Astrocyte of the spinal cord (primary cell): ENCODE data around the gene ICOS.
"Not testable (repeated sequence)": the region's sequence is repeated elsewhere in the genome, so short reads cannot be mapped to it uniquely, and the experiment has no call there.

Source experiments
- DNase-seq: peaks from one replicate; pipeline ENCODE4 v3.0.0; 2011; ENCODE audit warnings: low read depth, low spot score
- H3K4me3 ChIP-seq: 2 replicates; pipeline ENCODE4 v1.5.1; 2011; ENCODE audit warnings: low read depth, mild to moderate bottlenecking, low read length, moderate library complexity
- in situ Hi-C: cut with HindIII; loops from 2 replicates; pipeline ENCODE4 v1.10.0; 2017; ENCODE audit warnings: low sequenced_read_pairs
- TF ChIP-seq, protein P1 (sequence below): IDR thresholded peaks from 2 replicates; pipeline ENCODE4 v1.5.1; 2012; ENCODE audit warnings: low read depth, mild to moderate bottlenecking, low read length, inconsistent platforms

Gene ICOS

DNA sequence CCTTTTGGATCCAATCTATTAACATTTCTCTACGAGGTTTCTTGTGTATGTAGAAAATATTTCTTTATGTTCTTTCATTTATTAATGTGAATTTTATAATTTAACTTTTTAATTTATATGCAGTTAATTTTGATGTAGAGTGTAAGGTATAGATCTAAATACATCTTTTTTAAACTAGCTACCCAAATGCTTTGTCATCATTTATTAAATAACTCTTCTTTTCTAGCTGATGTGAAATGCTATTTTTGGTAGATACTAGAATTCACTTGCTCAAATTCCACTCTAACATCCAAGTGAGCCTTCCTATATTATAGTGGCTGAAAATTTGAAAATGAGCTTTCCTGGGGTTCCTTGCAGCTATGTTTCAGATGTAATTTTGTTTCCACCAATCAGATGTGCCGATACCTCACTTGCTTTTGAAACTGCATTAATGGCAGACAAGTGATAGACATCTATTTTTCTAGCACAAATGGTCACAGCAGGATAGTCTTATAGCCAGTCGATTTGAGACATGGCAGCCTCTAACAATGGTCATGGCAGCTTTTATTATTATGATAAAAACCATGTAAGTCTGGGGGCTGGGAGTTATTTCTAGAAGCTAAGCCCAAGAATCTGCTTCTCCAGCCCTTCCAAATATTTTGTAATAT, 10.9 kb upstream of the ICOS start:
- in situ Hi-C loops: no loop called here
- TF ChIP-seq, protein P1, sequence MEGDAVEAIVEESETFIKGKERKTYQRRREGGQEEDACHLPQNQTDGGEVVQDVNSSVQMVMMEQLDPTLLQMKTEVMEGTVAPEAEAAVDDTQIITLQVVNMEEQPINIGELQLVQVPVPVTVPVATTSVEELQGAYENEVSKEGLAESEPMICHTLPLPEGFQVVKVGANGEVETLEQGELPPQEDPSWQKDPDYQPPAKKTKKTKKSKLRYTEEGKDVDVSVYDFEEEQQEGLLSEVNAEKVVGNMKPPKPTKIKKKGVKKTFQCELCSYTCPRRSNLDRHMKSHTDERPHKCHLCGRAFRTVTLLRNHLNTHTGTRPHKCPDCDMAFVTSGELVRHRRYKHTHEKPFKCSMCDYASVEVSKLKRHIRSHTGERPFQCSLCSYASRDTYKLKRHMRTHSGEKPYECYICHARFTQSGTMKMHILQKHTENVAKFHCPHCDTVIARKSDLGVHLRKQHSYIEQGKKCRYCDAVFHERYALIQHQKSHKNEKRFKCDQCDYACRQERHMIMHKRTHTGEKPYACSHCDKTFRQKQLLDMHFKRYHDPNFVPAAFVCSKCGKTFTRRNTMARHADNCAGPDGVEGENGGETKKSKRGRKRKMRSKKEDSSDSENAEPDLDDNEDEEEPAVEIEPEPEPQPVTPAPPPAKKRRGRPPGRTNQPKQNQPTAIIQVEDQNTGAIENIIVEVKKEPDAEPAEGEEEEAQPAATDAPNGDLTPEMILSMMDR: no peak
- no peak for DNase-seq

DNA sequence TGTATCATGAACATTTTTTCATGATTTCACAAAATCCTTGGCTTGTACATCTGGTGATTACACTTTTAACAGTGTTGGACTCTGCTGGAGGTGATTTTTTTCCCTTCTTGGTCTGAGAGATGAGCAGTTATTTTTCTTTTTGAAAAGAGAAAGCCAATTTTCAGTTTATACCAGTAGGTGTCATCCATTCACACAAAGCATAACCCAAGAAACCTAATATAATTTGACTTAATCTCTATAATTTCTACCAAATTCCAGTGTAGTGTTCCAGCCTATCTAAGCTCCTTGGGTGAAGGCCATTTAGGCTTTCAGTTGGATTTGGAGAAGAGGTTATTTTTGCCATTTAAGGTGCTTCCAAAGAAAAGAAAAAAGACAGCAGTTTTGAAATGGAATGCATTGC, 7.7 kb upstream of the ICOS start:
- TF ChIP-seq, protein P1: peak; percentile 42
- no peak overlapping the region for H3K4me3 ChIP-seq
- in situ Hi-C loops: no loop called here
- DNase-seq: peak; percentile 31

More for the DNA sequence above, 10.9 kb upstream of the ICOS start:
- H3K4me3 ChIP-seq: no peak overlapping the region

DNA sequence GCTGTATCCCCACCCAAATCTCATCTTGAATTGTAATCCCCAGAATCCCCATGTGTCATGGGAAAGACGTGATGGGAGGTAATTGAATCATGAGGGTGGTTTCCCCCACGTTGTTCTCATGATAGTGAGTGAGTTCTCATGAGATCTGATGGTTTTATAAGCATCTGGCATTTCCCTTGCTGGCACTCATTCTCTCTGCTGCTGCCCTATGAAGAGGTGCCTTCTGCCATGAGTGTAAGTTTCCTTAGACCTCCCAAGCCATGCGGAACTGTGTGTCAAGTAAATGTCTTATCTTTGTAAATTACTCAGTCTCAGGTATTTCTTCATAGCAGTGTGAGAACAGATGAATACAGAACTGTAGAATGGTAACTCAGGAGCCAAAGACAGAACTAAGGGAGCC, 5.3 kb upstream of the ICOS start:
- H3K4me3 ChIP-seq, DNase-seq, in situ Hi-C loops: not testable (repeated sequence)

DNA sequence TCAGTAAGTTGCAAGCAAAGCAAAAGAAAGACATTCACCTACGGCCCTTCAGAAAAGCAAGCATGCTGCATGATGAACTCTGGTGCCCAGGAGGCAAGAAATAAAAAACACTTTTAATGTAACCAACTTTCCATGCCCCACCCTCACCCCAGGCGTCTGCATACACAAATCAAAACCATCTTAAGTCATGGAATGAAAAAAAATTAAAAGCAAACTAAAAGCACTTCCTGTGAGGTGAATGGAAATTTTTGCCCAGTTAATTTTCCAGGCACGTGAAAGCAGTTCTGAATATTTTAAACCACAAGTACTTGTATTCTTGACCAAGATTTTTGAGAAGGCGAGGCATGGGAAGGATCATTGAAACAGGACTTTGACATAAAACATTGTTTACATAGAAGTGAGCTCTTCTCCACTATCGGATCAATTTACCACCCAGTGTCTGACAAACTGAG, 2.5 kb upstream of the ICOS start:
- in situ Hi-C loops: no loop called here
- TF ChIP-seq, protein P1: no peak
- DNase-seq: no peak
- H3K4me3 ChIP-seq: no peak overlapping the region

DNA sequence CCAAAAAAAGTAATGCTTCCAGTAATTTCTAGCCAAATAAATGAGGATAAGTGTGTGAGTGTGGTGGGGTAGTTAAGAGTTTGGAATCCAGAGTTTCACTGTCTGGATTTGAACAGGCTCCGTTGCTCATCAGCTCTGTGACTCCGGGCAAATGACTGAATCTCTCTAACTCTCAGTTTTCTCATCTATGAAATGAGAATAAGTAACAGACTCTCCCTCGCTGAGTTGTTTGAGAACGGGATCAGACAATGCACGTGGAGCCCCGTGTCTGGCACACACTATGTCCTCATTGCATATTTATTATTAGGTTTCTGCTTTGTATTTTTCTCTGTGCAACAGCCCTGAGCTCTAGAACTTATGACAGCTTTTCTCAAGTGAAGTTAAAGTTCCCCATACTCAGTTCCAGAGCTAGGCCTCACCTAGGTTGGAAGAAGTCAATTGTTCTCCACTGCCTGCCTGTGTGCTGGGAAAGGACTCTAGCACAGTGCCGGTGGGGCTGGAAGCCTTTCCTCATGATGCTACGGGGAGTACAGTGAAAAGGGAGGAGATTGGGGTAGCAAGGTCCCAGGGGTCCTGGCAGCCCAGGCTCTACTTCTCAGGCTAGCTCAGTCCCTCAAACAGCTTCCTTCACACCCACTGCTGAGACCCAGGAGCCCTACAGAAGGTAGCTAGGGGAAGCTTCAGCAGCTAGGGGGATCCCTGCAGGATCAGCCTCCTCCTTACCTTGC, 1.7 kb upstream of the ICOS start:
- H3K4me3 ChIP-seq: no peak overlapping the region
- in situ Hi-C loops: no loop called here
- no peak for DNase-seq
- TF ChIP-seq, protein P1: no peak

DNA sequence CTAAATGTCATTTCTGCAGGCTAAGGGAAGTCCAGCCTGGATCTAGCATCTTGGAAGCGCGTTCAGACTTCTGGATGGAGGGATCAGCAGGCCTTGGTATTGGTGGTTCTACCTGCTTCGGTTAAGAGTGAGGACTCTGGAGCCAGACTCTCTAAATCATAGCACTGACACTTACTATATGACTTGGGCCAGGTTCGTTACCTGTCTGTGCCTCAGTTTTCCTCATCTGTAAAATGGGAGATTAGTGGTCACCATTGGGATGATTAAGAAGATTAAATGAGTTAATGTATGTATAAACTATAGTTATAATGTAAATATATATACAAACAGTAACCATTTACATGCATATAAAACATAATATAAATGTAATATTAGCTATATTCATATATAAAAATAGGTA, 995 bp upstream of the ICOS start:
- TF ChIP-seq, protein P1: no peak
- in situ Hi-C loops: no loop called here
- DNase-seq: no peak
- no peak overlapping the region for H3K4me3 ChIP-seq

DNA sequence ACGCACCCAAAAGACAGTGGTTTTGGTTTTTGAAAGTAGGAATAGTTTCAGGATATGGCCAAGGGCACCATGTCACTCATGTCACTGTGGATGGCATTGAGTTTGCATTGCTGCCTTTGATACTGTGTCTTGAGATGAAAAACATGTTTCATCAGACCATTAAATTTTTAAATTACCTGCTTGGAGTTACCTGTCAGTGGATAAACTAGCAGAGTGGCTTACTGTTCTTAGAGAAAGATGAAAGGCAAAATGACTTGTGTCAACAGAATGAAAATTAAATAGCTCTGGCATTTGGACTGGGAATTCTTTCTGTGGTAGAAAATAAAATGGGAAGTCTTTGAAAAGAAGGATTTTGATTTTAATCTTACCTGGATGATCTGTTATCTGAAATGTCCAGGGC, 386 bp downstream of the ICOS start:
- DNase-seq: no peak
- no peak overlapping the region for H3K4me3 ChIP-seq
- TF ChIP-seq, protein P1: no peak
- in situ Hi-C loops: no loop called here
